IMR-90 (cell line): ENCODE results near the gene RAB6C. TPM values are rescaled to one million over a fixed set of nuclear protein-coding genes. Genes with fewer than 3 reads are reported as not detected.

Experiments
- ATAC-seq: fragments of 200-7000 bp; cut with Tn5 transposase; 2 replicates; pipeline ENCODE4 v1.9.1; 2020; ENCODE audit warnings: low read depth, mild to moderate bottlenecking, moderate library complexity
- BruUV-seq: library from RNA; stranded (reverse); fragments of 400-500 nt; replicated peaks from 2 replicates; lab custom pipeline; 2021; lab: Mats Ljungman, UMichigan
- CTCF ChIA-PET: fragments of 300-600 bp; formaldehyde crosslinking; extraction: SDS; loops from one replicate; lab custom pipeline; 2021; ENCODE audit warnings: antibody characterized with exemption; lab: Yijun Ruan, JAX
- POLR2A ChIA-PET: fragments of 300-600 bp; sonication (Branson Sonifier 250); formaldehyde crosslinking; loops from one replicate; lab custom pipeline; 2022; ENCODE audit warnings: antibody characterized with exemption; ENCODE audit not compliant: unreplicated experiment; lab: Charles Lee
- DNase-seq: peaks from one replicate; pipeline ENCODE4 v3.0.0; 2013
- H2AFZ ChIP-seq: replicated peaks from 2 replicates; pipeline ENCODE3; 2013; ENCODE audit warnings: low read length, mild to moderate bottlenecking; ENCODE audit not compliant: poor library complexity
- H2AK5ac ChIP-seq: 2 replicates; pipeline ENCODE4 v1.6.1; 2013; ENCODE audit warnings: low read depth, low read length, inconsistent platforms
- H2AK9ac ChIP-seq: replicated peaks from 2 replicates; pipeline ENCODE3; 2013; ENCODE audit warnings: mild to moderate bottlenecking, low read depth, low read length, moderate library complexity; ENCODE audit not compliant: poor library complexity
- H2BK120ac ChIP-seq: 2 replicates; pipeline ENCODE4 v1.6.1; 2013; ENCODE audit warnings: low read depth, low read length, inconsistent platforms
- H2BK15ac ChIP-seq: 3 replicates; pipeline ENCODE4 v1.6.1; 2013; ENCODE audit warnings: low read depth, low read length, inconsistent platforms
- H2BK20ac ChIP-seq: 2 replicates; pipeline ENCODE4 v1.6.1; 2013; ENCODE audit warnings: low read depth, mild to moderate bottlenecking, inconsistent platforms, low read length, moderate library complexity
- H2BK5ac ChIP-seq: 2 replicates; pipeline ENCODE4 v1.6.1; 2013; ENCODE audit warnings: mild to moderate bottlenecking, low read depth, low read length, inconsistent platforms; ENCODE audit not compliant: poor library complexity, severe bottlenecking
- H3K14ac ChIP-seq: replicated peaks from 2 replicates; pipeline ENCODE4 v1.6.1; 2013; ENCODE audit warnings: low read depth, low read length, inconsistent platforms
- H3K18ac ChIP-seq: 2 replicates; pipeline ENCODE4 v1.6.1; 2013; ENCODE audit warnings: low read depth, low read length, control low read depth
- H3K23ac ChIP-seq: 2 replicates; pipeline ENCODE4 v1.6.1; 2013; ENCODE audit warnings: low read depth, low read length, inconsistent platforms
- H3K27ac ChIP-seq: 2 replicates; pipeline ENCODE4 v1.5.1; 2013; ENCODE audit warnings: mild to moderate bottlenecking, control low read depth, low read length; ENCODE audit not compliant: insufficient read depth
- H3K27me3 ChIP-seq: 2 replicates; pipeline ENCODE4 v1.6.1; 2013; ENCODE audit warnings: low read length; ENCODE audit not compliant: control insufficient read depth, insufficient read depth
- H3K36me3 ChIP-seq: 2 replicates; pipeline ENCODE4 v1.6.1; 2013; ENCODE audit warnings: low read length, mixed read lengths; ENCODE audit not compliant: control insufficient read depth, insufficient read depth
- H3K4ac ChIP-seq: 2 replicates; pipeline ENCODE4 v1.6.1; 2013; ENCODE audit warnings: low read depth, low read length, inconsistent platforms
- H3K4me1 ChIP-seq: 2 replicates; pipeline ENCODE4 v1.6.1; 2013; ENCODE audit warnings: low read length, mixed read lengths; ENCODE audit not compliant: control insufficient read depth, insufficient read depth
- H3K4me2 ChIP-seq: 2 replicates; pipeline ENCODE4 v1.6.1; 2013; ENCODE audit warnings: low read depth, mild to moderate bottlenecking, control low read depth, low read length, moderate library complexity
- H3K4me3 ChIP-seq: 2 replicates; pipeline ENCODE4 v1.5.1; 2013; ENCODE audit warnings: low read depth, mild to moderate bottlenecking, control low read depth, low read length, moderate library complexity; ENCODE audit not compliant: insufficient read depth
- H3K56ac ChIP-seq: 2 replicates; pipeline ENCODE4 v1.6.1; 2013; ENCODE audit warnings: low read length, inconsistent platforms; ENCODE audit not compliant: insufficient read depth; ENCODE audit errors: extremely low read depth
- H3K79me1 ChIP-seq, 2 experiments: 2 replicates each; pipeline ENCODE4 v1.6.1; 2013; ENCODE audit warnings: low read length in 2 of 2, inconsistent platforms in 1 of 2, low read depth in 1 of 2
- H3K9ac ChIP-seq: 2 replicates; pipeline ENCODE4 v1.6.1; 2013; ENCODE audit warnings: low read depth, low read length, control low read depth
- H3K9me1 ChIP-seq: 2 replicates; pipeline ENCODE4 v1.6.1; 2013; ENCODE audit warnings: low read length, inconsistent platforms; ENCODE audit not compliant: insufficient read depth
- H3K9me3 ChIP-seq: 2 replicates; pipeline ENCODE4 v1.6.1; 2013; ENCODE audit warnings: low read length; ENCODE audit not compliant: control insufficient read depth, insufficient read depth
- H4K20me1 ChIP-seq: 2 replicates; pipeline ENCODE4 v1.6.1; 2013; ENCODE audit warnings: low read length, inconsistent platforms; ENCODE audit not compliant: insufficient read depth
- H4K5ac ChIP-seq: 2 replicates; pipeline ENCODE4 v1.6.1; 2013; ENCODE audit warnings: mild to moderate bottlenecking, low read depth, low read length, control low read depth
- H4K8ac ChIP-seq, 2 experiments: 2 replicates each; pipeline ENCODE4 v1.6.1; 2013; ENCODE audit warnings: low read depth in 2 of 2, low read length in 2 of 2, control low read depth in 1 of 2, inconsistent platforms in 1 of 2
- H4K91ac ChIP-seq: 2 replicates; pipeline ENCODE4 v1.6.1; 2013; ENCODE audit warnings: low read depth, low read length, inconsistent platforms; ENCODE audit not compliant: insufficient read depth
- BHLHE40 ChIP-seq: fragments of 150-350 bp; IDR thresholded peaks from 2 replicates; pipeline ENCODE4 v1.6.1; 2016; ENCODE audit warnings: mild to moderate bottlenecking, low read depth, low read length
- CEBPB ChIP-seq: IDR thresholded peaks from 2 replicates; pipeline ENCODE4 v1.6.1; 2012; ENCODE audit warnings: low read depth, low read length, improper control_type of control experiment
- CHD1 ChIP-seq: IDR thresholded peaks from 2 replicates; pipeline ENCODE4 v1.6.1; 2012; ENCODE audit warnings: low read depth, low read length, improper control_type of control experiment
- CTCF ChIP-seq: conservative IDR thresholded peaks from 2 replicates; pipeline ENCODE4 v1.5.1; 2012; ENCODE audit warnings: mild to moderate bottlenecking, low read depth, low read length, improper control_type of control experiment
- ELK1 ChIP-seq: fragments of 150-350 bp; IDR thresholded peaks from 2 replicates; pipeline ENCODE4 v1.6.1; 2016; ENCODE audit warnings: low read depth, mild to moderate bottlenecking, low read length, moderate library complexity, borderline replicate concordance
- FOS ChIP-seq: fragments of 150-350 bp; IDR thresholded peaks from 2 replicates; pipeline ENCODE4 v1.6.1; 2016; ENCODE audit warnings: low read depth, low read length
- MAFK ChIP-seq: IDR thresholded peaks from 2 replicates; pipeline ENCODE4 v1.6.1; 2012; ENCODE audit warnings: low read depth, low read length, improper control_type of control experiment
- MAZ ChIP-seq: IDR thresholded peaks from 2 replicates; pipeline ENCODE4 v1.6.1; 2012; ENCODE audit warnings: low read depth, mild to moderate bottlenecking, low read length, improper control_type of control experiment, moderate library complexity, borderline replicate concordance
- MXI1 ChIP-seq: IDR thresholded peaks from 2 replicates; pipeline ENCODE4 v1.6.1; 2012; ENCODE audit warnings: low read depth, mild to moderate bottlenecking, low read length, moderate library complexity, borderline replicate concordance
- NFE2L2 ChIP-seq: fragments of 150-350 bp; IDR thresholded peaks from 2 replicates; pipeline ENCODE4 v1.6.1; 2016; ENCODE audit warnings: low read depth, mild to moderate bottlenecking, low read length
- POLR2A ChIP-seq: IDR thresholded peaks from 2 replicates; pipeline ENCODE4 v1.6.1; 2012; ENCODE audit warnings: mild to moderate bottlenecking, low read depth, low read length
- RAD21 ChIP-seq: IDR thresholded peaks from 2 replicates; pipeline ENCODE4 v1.6.1; 2012; ENCODE audit warnings: low read length, improper control_type of control experiment
- RCOR1 ChIP-seq: IDR thresholded peaks from 2 replicates; pipeline ENCODE4 v1.6.1; 2012; ENCODE audit warnings: mild to moderate bottlenecking, low read length, improper control_type of control experiment; ENCODE audit not compliant: insufficient replicate concordance
- RFX5 ChIP-seq: IDR thresholded peaks from 2 replicates; pipeline ENCODE4 v1.8.0; 2012; ENCODE audit warnings: low read depth, mild to moderate bottlenecking, low read length, moderate library complexity
- SMC3 ChIP-seq: fragments of 150-350 bp; IDR thresholded peaks from 2 replicates; pipeline ENCODE4 v1.6.1; 2016; ENCODE audit warnings: low read depth, mild to moderate bottlenecking, antibody characterized with exemption, low read length, moderate library complexity
- WGBS, 2 experiments: methylation state at CpG; one replicate each; pipeline versions ENCODE4 v1.1.5 to v1.1.7; 2013; ENCODE audit warnings: missing lambda C conversion rate in 2 of 2; ENCODE audit not compliant: insufficient read length in 1 of 2; ENCODE audit errors: extremely low coverage in 2 of 2; 5-methylcytosine and 5-hydroxymethylcytosine counted together
- dilution Hi-C: fragments of 300-500 bp; cut with HindIII; formaldehyde crosslinking; loops from one replicate; pipeline ENCODE4 v1.14.3; 2018; ENCODE audit warnings: low sequenced_read_pairs; ENCODE audit not compliant: unreplicated experiment
- in situ Hi-C: fragments of 300-500 bp; cut with MboI; formaldehyde crosslinking; loops from 3 replicates; pipeline ENCODE4 v1.14.3; 2019; ENCODE audit warnings: low sequenced_read_pairs, inconsistent platforms, mixed read lengths
- intact Hi-C: fragments of 100-400 bp; cut with micrococcal nuclease; formaldehyde crosslinking; loops from 2 replicates; pipeline ENCODE4 v1.10.0; 2022
- polyA plus RNA-seq, 3 experiments: library from polyadenylated mRNA; depleted of rRNA; stranded (reverse); fragments of >200 nt; gene quantifications; 2 replicates each; pipeline ENCODE4 v1.2.3, GENCODE V29; 2012; ENCODE audit warnings: low replicate concordance in 1 of 3
- total RNA-seq: library from RNA; depleted of rRNA; stranded (reverse); fragments of >200 nt; gene quantifications from 2 replicates; pipeline ENCODE4 v1.2.3, GENCODE V29; 2012
- TF ChIP-seq, protein P1 (sequence below): fragments of 150-350 bp; IDR thresholded peaks from 2 replicates; pipeline ENCODE4 v1.6.1; 2017; ENCODE audit warnings: mild to moderate bottlenecking, antibody characterized with exemption, low read length, low read depth

The RAB6C gene
- total and polyA plus RNA-seq, 2 of the 4 experiments (the other 2 are of a cell fraction) = not detected

DNA sequence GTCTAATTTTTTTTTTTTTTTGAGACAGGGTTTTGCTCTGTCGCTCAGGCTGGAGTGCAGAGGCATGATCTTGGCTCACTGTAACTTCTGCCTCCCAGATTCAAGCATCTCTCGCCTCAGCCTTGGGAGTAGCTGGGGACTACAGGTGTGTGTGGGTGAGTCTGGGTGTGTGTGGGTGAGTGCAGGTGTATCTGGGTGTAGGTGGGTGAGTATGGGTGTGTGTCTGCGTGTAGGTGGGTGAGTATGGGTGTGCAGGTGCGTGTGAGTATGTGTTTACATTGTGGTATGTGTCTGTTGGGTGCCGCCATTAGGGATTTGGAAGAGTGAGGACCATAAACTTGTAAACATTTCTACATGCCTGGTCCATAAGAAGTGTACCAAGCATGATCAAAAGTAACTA, 1.5 kb upstream of the RAB6C start:
- dilution Hi-C loops (no loop called here), intact Hi-C loops (no loop called here), in situ Hi-C loops (no loop called here)
- Histone ChIP-seq H3K36me3 (no peaks in the 10 kb centered on the region), H3K79me1 (no peaks in the 10 kb centered on the region), H4K20me1 (no peaks in the 10 kb centered on the region), H2BK5ac (no peak overlapping the region), H3K4me3 (no peak overlapping the region), H2BK15ac (no peak overlapping the region), H3K9me1 (no peaks in the 10 kb centered on the region), H3K4me2 (no peak overlapping the region), H3K27me3 (no peaks in the 10 kb centered on the region), H3K9ac (no peak overlapping the region), H3K27ac (no peak overlapping the region), H3K9me3 (no peaks in the 10 kb centered on the region), H3K14ac (no peak overlapping the region), H4K91ac (no peak overlapping the region), H3K23ac (no peak overlapping the region), H4K5ac (no peak overlapping the region), H3K56ac (no peak overlapping the region), H2AFZ (no peak overlapping the region), H4K8ac (no peak overlapping the region), H2AK5ac (no peak overlapping the region), H2BK120ac (no peak overlapping the region), H2AK9ac (no peak overlapping the region), H3K18ac (no peak overlapping the region), H3K4ac (no peak overlapping the region), H2BK20ac (no peak overlapping the region), H3K4me1 (no peaks in the 10 kb centered on the region)
- WGBS, 2 experiments = 31% methylated on average over 3 of the region's 5 CpGs; no CpG with 5 or more reads in 1 of the 2 experiments
- ChIA-PET CTCF (no interaction called here), POLR2A (no interaction called here)
- no peak for TF ChIP-seq POLR2A
- no peak for TF ChIP-seq MXI1
- no peak for TF ChIP-seq MAZ
- no peak for TF ChIP-seq SMC3
- TF ChIP-seq CTCF = no peak
- no peak for TF ChIP-seq CHD1
- TF ChIP-seq FOS = no peak
- TF ChIP-seq, protein P1, sequence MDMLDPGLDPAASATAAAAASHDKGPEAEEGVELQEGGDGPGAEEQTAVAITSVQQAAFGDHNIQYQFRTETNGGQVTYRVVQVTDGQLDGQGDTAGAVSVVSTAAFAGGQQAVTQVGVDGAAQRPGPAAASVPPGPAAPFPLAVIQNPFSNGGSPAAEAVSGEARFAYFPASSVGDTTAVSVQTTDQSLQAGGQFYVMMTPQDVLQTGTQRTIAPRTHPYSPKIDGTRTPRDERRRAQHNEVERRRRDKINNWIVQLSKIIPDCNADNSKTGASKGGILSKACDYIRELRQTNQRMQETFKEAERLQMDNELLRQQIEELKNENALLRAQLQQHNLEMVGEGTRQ = no peak
- no peak for TF ChIP-seq RCOR1
- no peak for TF ChIP-seq RFX5
- TF ChIP-seq RAD21 = no peak
- TF ChIP-seq MAFK = no peak
- no peak for TF ChIP-seq NFE2L2
- no peak for TF ChIP-seq ELK1
- no peak for TF ChIP-seq CEBPB
- TF ChIP-seq BHLHE40 = no peak
- BruUV-seq = no TSS peak
- ATAC-seq (no peak), DNase-seq (no peak)
